ENCODE results near the gene MRPS2.

Gene MRPS2

DNA sequence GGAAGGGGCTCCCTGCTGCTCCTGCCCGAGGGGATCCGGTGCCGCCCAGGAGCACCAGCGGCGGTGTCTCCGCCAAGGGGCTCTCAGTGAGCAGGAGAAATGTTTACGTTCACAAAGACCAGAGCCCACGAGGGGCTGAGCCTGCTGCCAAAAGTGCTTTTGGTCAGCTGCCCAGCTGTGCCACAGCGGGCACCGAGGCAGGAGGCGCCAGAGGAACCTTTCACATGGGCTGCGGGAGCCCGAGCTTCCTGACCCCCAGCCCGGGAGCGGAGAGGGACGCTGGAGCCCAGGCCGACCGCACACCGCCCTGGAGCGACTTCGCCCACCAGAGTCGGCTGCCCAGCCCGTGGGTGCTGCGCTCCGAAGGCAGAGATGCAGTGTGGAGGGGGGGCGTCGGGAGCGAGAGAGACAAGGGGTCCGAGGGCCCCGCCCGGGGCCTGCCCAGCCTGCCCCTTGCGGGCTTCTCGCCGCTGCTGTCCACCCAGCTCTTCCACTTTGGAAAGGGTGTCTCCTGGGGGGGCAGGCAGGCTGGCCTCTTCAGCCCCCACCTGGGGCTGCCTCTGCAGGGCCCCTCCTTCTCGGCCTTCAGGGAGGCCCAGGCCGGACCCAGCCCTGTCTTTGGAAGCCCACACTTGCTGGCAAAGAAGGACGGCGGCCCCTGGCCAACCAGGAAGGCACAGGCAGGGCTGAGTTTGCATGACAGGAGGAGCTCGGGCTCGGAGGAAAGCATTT, 13.0 kb upstream of the MRPS2 start:
- no peak for TF ChIP-seq CTCF (IDR thresholded peaks at IDR 0.05; ENCODE audit: control insufficient read depth, extremely low read depth, insufficient read depth)
- DNase-seq (ENCODE audit: low read depth) = no peak
- H3K4me3 ChIP-seq (ENCODE audit: low read depth, low read length) = no peak overlapping the region

DNA sequence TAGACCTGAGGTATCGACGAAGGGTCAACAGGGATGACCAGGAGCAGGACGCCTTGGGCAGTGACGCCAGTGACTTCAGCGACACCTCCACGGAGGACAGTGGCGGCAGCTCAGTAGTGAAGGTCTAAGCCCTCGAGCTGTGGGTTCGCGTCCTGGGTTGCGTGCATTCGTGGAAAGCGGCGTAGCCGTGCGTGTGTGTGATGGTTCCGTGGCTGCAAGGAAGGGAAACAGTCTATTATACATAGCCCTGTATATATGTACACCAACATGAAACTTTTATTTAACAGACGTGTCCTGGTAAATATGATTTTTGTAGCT, 12.5 kb upstream of the MRPS2 start:
- no peak for DNase-seq (ENCODE audit: low read depth)
- TF ChIP-seq CTCF (IDR thresholded peaks at IDR 0.05; ENCODE audit: control insufficient read depth, extremely low read depth, insufficient read depth) = no peak

GRCh38 chr9:135488527-135488926, 12.0 kb upstream of the MRPS2 start:
- H3K4me3 ChIP-seq (ENCODE audit: low read depth, low read length) = no peak overlapping the region
- DNase-seq (ENCODE audit: low read depth) = no peak
- no peak for TF ChIP-seq CTCF (IDR thresholded peaks at IDR 0.05; ENCODE audit: control insufficient read depth, extremely low read depth, insufficient read depth)

More for the DNA sequence above, 12.5 kb upstream of the MRPS2 start:
- H3K4me3 ChIP-seq (ENCODE audit: low read depth, low read length) = no peak overlapping the region

- H3K4me3 ChIP-seq (ENCODE audit: low read depth, low read length) = no peak overlapping the region
- DNase-seq (ENCODE audit: low read depth) = no peak
- no peak for TF ChIP-seq CTCF (IDR thresholded peaks at IDR 0.05; ENCODE audit: control insufficient read depth, extremely low read depth, insufficient read depth)
Observed at GRCh38 chr9:135489188-135489906, 11.1 kb upstream of the MRPS2 start.

- no peak overlapping the region for H3K4me3 ChIP-seq (ENCODE audit: low read depth, low read length)
- no peak for DNase-seq (ENCODE audit: low read depth)
- no peak for TF ChIP-seq CTCF (IDR thresholded peaks at IDR 0.05; ENCODE audit: control insufficient read depth, extremely low read depth, insufficient read depth)
Observed at GRCh38 chr9:135490166-135490870, 10.2 kb upstream of the MRPS2 start.

DNA sequence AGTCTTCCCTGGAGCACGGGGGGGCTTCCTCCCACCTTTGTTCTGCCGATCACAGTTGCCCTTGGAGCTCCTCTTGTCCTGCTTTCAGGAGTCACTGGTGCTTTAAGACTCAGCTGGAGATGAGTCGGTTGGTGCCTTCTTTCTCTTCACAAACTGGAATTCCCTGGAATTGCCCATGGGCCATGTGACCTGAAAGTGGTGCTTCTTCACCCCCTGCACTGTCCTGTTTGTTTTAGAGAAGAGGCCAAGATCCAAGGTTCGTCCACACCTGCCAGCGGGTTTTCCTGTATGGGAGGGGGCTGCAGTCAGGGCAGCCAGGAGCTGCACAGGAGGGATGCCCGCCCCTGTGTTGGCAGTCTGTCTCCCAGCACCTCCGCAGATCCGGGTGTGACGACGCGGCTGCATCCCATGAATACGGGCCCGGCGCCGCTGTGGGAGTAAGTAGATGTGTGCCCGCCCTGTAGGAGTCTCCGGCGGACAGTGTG, 9.5 kb upstream of the MRPS2 start:
- no peak for TF ChIP-seq CTCF (IDR thresholded peaks at IDR 0.05; ENCODE audit: control insufficient read depth, extremely low read depth, insufficient read depth)
- DNase-seq (ENCODE audit: low read depth) = no peak
- no peak overlapping the region for H3K4me3 ChIP-seq (ENCODE audit: low read depth, low read length)

Data from LNCaP clone FGC (cell line).